Measurements from ENCODE around the gene RPS8.

DNA sequence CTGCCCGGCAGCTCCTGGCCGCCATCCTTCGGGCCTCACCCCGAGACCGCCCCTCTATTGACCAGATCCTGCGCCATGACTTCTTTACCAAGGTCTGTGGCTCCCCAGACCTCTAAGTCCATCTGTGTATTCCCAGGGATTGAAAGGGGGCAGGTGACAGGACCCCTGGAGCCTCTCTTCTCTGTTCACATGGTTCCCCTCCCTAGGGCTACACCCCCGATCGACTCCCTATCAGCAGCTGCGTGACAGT is 27.6 kb downstream of the RPS8 start:
- TF ChIP-seq, protein P1, sequence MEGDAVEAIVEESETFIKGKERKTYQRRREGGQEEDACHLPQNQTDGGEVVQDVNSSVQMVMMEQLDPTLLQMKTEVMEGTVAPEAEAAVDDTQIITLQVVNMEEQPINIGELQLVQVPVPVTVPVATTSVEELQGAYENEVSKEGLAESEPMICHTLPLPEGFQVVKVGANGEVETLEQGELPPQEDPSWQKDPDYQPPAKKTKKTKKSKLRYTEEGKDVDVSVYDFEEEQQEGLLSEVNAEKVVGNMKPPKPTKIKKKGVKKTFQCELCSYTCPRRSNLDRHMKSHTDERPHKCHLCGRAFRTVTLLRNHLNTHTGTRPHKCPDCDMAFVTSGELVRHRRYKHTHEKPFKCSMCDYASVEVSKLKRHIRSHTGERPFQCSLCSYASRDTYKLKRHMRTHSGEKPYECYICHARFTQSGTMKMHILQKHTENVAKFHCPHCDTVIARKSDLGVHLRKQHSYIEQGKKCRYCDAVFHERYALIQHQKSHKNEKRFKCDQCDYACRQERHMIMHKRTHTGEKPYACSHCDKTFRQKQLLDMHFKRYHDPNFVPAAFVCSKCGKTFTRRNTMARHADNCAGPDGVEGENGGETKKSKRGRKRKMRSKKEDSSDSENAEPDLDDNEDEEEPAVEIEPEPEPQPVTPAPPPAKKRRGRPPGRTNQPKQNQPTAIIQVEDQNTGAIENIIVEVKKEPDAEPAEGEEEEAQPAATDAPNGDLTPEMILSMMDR (IDR thresholded peaks at IDR 0.05), result no peak
- TF ChIP-seq POLR2A (IDR thresholded peaks at IDR 0.05), result no peak
